ENCODE measurements around the gene TMC2. TPM values are rescaled to one million over a fixed set of nuclear protein-coding genes. Genes with fewer than 3 reads are reported as not detected.

TMC2 gene
- total RNA-seq, 1 donor from 2014 or later, result 0.11 TPM

DNA sequence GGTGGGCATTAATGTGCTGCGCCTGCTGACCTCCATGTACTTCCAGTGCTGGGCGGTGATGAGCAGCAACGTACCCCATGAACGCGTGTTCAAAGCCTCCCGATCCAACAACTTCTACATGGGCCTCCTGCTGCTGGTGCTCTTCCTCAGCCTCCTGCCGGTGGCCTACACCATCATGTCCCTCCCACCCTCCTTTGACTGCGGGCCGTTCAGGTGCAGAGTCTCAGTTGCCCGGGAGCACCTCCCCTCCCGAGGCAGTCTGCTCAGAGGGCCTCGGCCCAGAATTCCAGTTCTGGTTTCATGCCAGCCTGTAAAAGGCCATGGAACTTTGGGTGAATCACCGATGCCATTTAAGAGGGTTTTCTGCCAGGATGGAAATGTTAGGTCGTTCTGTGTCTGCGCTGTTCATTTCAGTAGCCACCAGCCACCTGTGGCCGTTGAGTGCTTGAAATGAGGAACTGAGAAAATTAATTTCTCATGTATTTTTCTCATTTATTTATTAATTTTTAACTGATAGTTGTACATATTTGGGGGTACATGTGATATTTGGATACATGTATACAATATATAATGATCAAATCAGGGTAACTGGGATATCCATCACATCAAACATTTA is 80.8 kb downstream of the TMC2 start:
- H3K36me3 Mint-ChIP-seq, result no peaks in the 10 kb centered on the region
- no peak overlapping the region for H3K27ac Mint-ChIP-seq
- H3K4me1 Mint-ChIP-seq, result no peaks in the 10 kb centered on the region
- H3K27me3 Mint-ChIP-seq (ENCODE audit: low read depth), result peaks cover 71% of the 10 kb centered on the region
- DNase-seq (ENCODE audit: low spot score in 2 of 2, unreplicated experiment in 2 of 2), result no peak
- H3K9me3 Mint-ChIP-seq, result peaks cover 19% of the 10 kb centered on the region
- no peak for TF ChIP-seq CTCF (IDR thresholded peaks at IDR 0.05; ENCODE audit: unreplicated experiment)
- H3K4me3 Mint-ChIP-seq, result no peak overlapping the region

GRCh38 chr20:2618815-2619214 is 82.4 kb downstream of the TMC2 start:
- Mint-ChIP-seq H3K27ac (no peak overlapping the region), H3K4me3 (no peak overlapping the region), H3K9me3 (peaks cover 19% of the 10 kb centered on the region), H3K36me3 (no peaks in the 10 kb centered on the region), H3K27me3 (ENCODE audit: low read depth) (peaks cover 70% of the 10 kb centered on the region), H3K4me1 (no peaks in the 10 kb centered on the region)
- no peak for DNase-seq (ENCODE audit: low spot score in 2 of 2, unreplicated experiment in 2 of 2)
- no peak for TF ChIP-seq CTCF (IDR thresholded peaks at IDR 0.05; ENCODE audit: unreplicated experiment)

- H3K27me3 Mint-ChIP-seq (ENCODE audit: low read depth), result peaks cover 72% of the 10 kb centered on the region
- H3K4me1 Mint-ChIP-seq, result no peaks in the 10 kb centered on the region
- H3K4me3 Mint-ChIP-seq, result no peak overlapping the region
- no peak overlapping the region for H3K27ac Mint-ChIP-seq
- DNase-seq (ENCODE audit: low spot score in 2 of 2, unreplicated experiment in 2 of 2), result no peak
- no peak for TF ChIP-seq CTCF (IDR thresholded peaks at IDR 0.05; ENCODE audit: unreplicated experiment)
- peaks cover 19% of the 10 kb centered on the region for H3K9me3 Mint-ChIP-seq
- H3K36me3 Mint-ChIP-seq, result no peaks in the 10 kb centered on the region
These were observed 83.0 kb downstream of the TMC2 start for GRCh38 chr20:2619337-2619736.

DNA sequence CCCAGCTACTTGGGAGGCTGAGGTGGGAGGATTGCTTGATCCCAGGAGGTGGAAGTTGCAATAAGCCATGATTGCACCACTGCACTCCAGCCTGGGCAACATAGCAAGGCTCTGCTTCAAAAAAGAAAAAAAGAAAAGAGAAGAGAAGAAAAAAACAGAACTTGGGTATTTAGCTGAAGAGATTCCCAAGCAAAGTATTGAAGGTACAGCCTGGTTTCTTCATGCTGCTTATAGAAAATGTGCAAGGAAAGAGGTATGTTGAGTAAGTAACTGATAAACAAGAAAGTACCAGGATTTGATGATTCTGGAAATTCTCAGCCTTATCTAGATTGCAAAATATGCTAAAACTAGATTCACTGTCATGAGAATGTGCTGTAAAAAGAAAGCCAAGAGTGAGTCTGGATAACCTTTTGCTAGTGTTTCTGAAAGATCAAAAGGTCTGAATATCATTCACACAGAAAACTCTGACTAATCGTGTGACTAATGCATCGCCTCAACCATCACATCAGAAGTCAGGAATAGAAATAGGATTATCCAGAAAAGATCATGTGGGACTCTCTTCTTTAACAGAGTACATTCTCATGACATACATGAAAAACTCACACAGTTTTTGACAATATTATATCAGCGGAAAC is 83.7 kb downstream of the TMC2 start:
- peaks cover 77% of the 10 kb centered on the region for H3K27me3 Mint-ChIP-seq (ENCODE audit: low read depth)
- H3K9me3 Mint-ChIP-seq, result peaks cover 19% of the 10 kb centered on the region
- no peaks in the 10 kb centered on the region for H3K36me3 Mint-ChIP-seq
- no peak for DNase-seq (ENCODE audit: low spot score in 2 of 2, unreplicated experiment in 2 of 2)
- H3K4me1 Mint-ChIP-seq, result no peaks in the 10 kb centered on the region
- no peak overlapping the region for H3K4me3 Mint-ChIP-seq
- H3K27ac Mint-ChIP-seq, result no peak overlapping the region
- TF ChIP-seq CTCF (IDR thresholded peaks at IDR 0.05; ENCODE audit: unreplicated experiment), result no peak

DNA sequence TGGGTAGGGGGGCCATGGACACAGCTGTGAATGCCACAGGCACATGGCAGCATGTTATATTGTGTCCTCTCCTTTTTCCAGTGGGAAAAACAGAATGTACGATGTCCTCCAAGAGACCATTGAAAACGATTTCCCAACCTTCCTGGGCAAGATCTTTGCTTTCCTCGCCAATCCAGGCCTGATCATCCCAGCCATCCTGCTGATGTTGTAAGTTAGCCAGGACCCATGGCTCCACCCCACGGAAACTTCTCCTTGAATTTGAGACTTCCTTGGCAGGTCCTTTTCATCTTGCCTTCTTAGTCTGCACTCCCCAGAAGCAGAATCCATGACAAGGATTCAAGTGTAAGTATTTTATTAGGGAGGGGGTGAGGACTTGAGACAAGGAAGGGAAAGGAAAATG is 87.8 kb downstream of the TMC2 start:
- Mint-ChIP-seq H3K27me3 (ENCODE audit: low read depth) (peaks cover 57% of the 10 kb centered on the region), H3K27ac (no peak overlapping the region), H3K9me3 (peaks cover 30% of the 10 kb centered on the region), H3K36me3 (no peaks in the 10 kb centered on the region), H3K4me1 (no peaks in the 10 kb centered on the region), H3K4me3 (no peak overlapping the region)
- no peak for TF ChIP-seq CTCF (IDR thresholded peaks at IDR 0.05; ENCODE audit: unreplicated experiment)
- no peak for DNase-seq (ENCODE audit: low spot score in 2 of 2, unreplicated experiment in 2 of 2)

All from mesothelial cell of epicardium (in vitro differentiated cells).